HEK293 (cell line): ENCODE results near the gene DMGDH.

ENCODE experiments used
- CTCF ChIA-PET: fragments of 350-600 bp; formaldehyde crosslinking; extraction: SDS; loops from one replicate; lab custom pipeline; 2021; ENCODE audit warnings: antibody characterized with exemption; lab: Yijun Ruan, JAX
- POLR2A ChIA-PET: fragments of 300-600 bp; formaldehyde crosslinking; extraction: SDS; loops from one replicate; lab custom pipeline; 2020; ENCODE audit warnings: antibody characterized with exemption, inconsistent platforms; lab: Yijun Ruan, JAX
- H3K27ac ChIP-seq: fragments of 200-500 bp; sonication (Bioruptor generic); 2 replicates; pipeline ENCODE4 v1.5.1; 2014; ENCODE audit warnings: low read depth, low read length, control low read depth, inconsistent platforms; ENCODE audit errors: extremely low read depth
- H3K36me3 ChIP-seq, 2 experiments: fragments of 200-500 bp in 1 of 2; sonication (Bioruptor generic) in 1 of 2; 1 replicate in 1 of 2; 2 replicates in 1 of 2; pipeline ENCODE4 v1.5.1; 2014 to 2017; ENCODE audit warnings: inconsistent platforms in 2 of 2, low read length in 2 of 2; ENCODE audit not compliant: control insufficient read depth in 2 of 2, insufficient read depth in 1 of 2
- H3K4me1 ChIP-seq: fragments of 200-500 bp; sonication (Bioruptor generic); 2 replicates; pipeline ENCODE4 v1.5.1; 2014; ENCODE audit warnings: mild to moderate bottlenecking, low read length, inconsistent platforms; ENCODE audit not compliant: control insufficient read depth, insufficient read depth
- H3K4me3 ChIP-seq: 2 replicates; pipeline ENCODE4 v1.5.1; 2011; ENCODE audit warnings: low read depth, mild to moderate bottlenecking, control low read depth, low read length, moderate library complexity
- H3K9me3 ChIP-seq: fragments of 200-500 bp; sonication (Bioruptor generic); 2 replicates; pipeline ENCODE4 v1.5.1; 2014; ENCODE audit warnings: low read depth, low read length, inconsistent platforms; ENCODE audit not compliant: control insufficient read depth, insufficient read depth
- ATF2 ChIP-seq: fragments of 450-650 bp; formaldehyde crosslinking; IDR thresholded peaks from 2 replicates; pipeline ENCODE4 v1.5.1; 2016; ENCODE audit warnings: missing biosample characterization, missing genetic modification characterization, low read depth
- IKZF3 ChIP-seq: fragments of 450-650 bp; IDR thresholded peaks from 2 replicates; pipeline ENCODE4 v1.5.0; 2018; ENCODE audit warnings: missing biosample characterization, mild to moderate bottlenecking, missing genetic modification characterization, moderate library complexity
- OVOL3 ChIP-seq: fragments of 450-650 bp; formaldehyde crosslinking; IDR thresholded peaks from 2 replicates; pipeline ENCODE4 v1.5.1; 2016; ENCODE audit warnings: missing biosample characterization, missing genetic modification characterization
- ZNF148 ChIP-seq: fragments of 450-650 bp; formaldehyde crosslinking; IDR thresholded peaks from 2 replicates; pipeline ENCODE4 v1.5.0; 2017; ENCODE audit warnings: missing biosample characterization, missing genetic modification characterization, borderline replicate concordance
- ZNF174 ChIP-seq: fragments of 450-650 bp; formaldehyde crosslinking; IDR thresholded peaks from 2 replicates; pipeline ENCODE4 v1.5.0; 2017; ENCODE audit warnings: missing biosample characterization, mild to moderate bottlenecking, missing genetic modification characterization
- ZNF184 ChIP-seq: fragments of 450-650 bp; IDR thresholded peaks from 2 replicates; pipeline ENCODE4 v1.5.1; 2018; ENCODE audit warnings: missing biosample characterization, mild to moderate bottlenecking, missing genetic modification characterization
- ZNF19 ChIP-seq: fragments of 450-650 bp; formaldehyde crosslinking; IDR thresholded peaks from 2 replicates; pipeline ENCODE4; 2016; ENCODE audit warnings: missing biosample characterization, missing genetic modification characterization, low read depth
- ZNF280D ChIP-seq: fragments of 450-650 bp; formaldehyde crosslinking; IDR thresholded peaks from 2 replicates; pipeline ENCODE4 v1.5.1; 2016; ENCODE audit warnings: missing biosample characterization, missing genetic modification characterization
- ZNF433 ChIP-seq: fragments of 450-650 bp; formaldehyde crosslinking; IDR thresholded peaks from 2 replicates; pipeline ENCODE4 v1.5.1; 2016; ENCODE audit warnings: missing biosample characterization, missing genetic modification characterization, low read depth
- ZNF449 ChIP-seq: fragments of 450-650 bp; formaldehyde crosslinking; IDR thresholded peaks from 2 replicates; pipeline ENCODE4 v1.5.1; 2017; ENCODE audit warnings: missing biosample characterization, mild to moderate bottlenecking, missing genetic modification characterization, moderate library complexity
- ZNF514 ChIP-seq: fragments of 450-650 bp; formaldehyde crosslinking; IDR thresholded peaks from 2 replicates; pipeline ENCODE4 v1.5.1; 2016; ENCODE audit warnings: missing biosample characterization, missing genetic modification characterization
- ZNF560 ChIP-seq: fragments of 450-650 bp; formaldehyde crosslinking; IDR thresholded peaks from 2 replicates; pipeline ENCODE4 v1.5.1; 2017; ENCODE audit warnings: missing biosample characterization, missing genetic modification characterization, borderline replicate concordance
- ZNF654 ChIP-seq: fragments of 450-650 bp; formaldehyde crosslinking; IDR thresholded peaks from 2 replicates; pipeline ENCODE4 v1.5.1; 2016; ENCODE audit warnings: low read depth, missing biosample characterization, missing genetic modification characterization
- ZNF670 ChIP-seq: fragments of 450-650 bp; formaldehyde crosslinking; IDR thresholded peaks from 2 replicates; pipeline ENCODE4 v1.5.1; 2016; ENCODE audit warnings: missing biosample characterization, missing genetic modification characterization, low read depth
- ZNF777 ChIP-seq: fragments of 450-650 bp; formaldehyde crosslinking; IDR thresholded peaks from 2 replicates; pipeline ENCODE4 v1.5.1; 2017; ENCODE audit warnings: missing biosample characterization, missing genetic modification characterization, borderline replicate concordance

Gene DMGDH

GRCh38 chr5:79036769-79037168 lies 32.7 kb downstream of the DMGDH start (continued):
- TF ChIP-seq ZNF280D (tag by site-specific recombination) (no peak), ATF2 (tag by site-specific recombination) (no peak)

GRCh38 chr5:79035237-79035636 lies 34.2 kb downstream of the DMGDH start:
- TF ChIP-seq ZNF670 (tag by site-specific recombination) (no peak), ZNF184 (no peak), ZNF777 (tag by site-specific recombination) (no peak), IKZF3 (tag by site-specific recombination) (no peak), OVOL3 (no peak), ZNF560 (tag by site-specific recombination) (no peak)
- Histone ChIP-seq H3K4me3 (no peak overlapping the region), H3K9me3 (no peaks in the 10 kb centered on the region), H3K4me1 (no peaks in the 10 kb centered on the region), H3K27ac (no peak overlapping the region), H3K36me3 (no peaks in the 10 kb centered on the region)
- CTCF ChIA-PET = interaction anchor here (1.1 to 2.9 kb wide), 4 partner anchors 10 to 98 kb away, joined by 3 to 23 read pairs (median 4); no protein-coding TSS in a partner anchor
- POLR2A ChIA-PET = no interaction called here

- Histone ChIP-seq H3K36me3 (no peaks in the 10 kb centered on the region), H3K9me3 (no peaks in the 10 kb centered on the region), H3K4me3 (no peak overlapping the region), H3K27ac (no peak overlapping the region), H3K4me1 (no peaks in the 10 kb centered on the region)
- no peak for TF ChIP-seq ZNF174
- no peak for TF ChIP-seq ZNF148 (tag by site-specific recombination)
- no peak for TF ChIP-seq ZNF449 (tag by site-specific recombination)
- no peak for TF ChIP-seq ZNF654 (tag by site-specific recombination)
- no peak for TF ChIP-seq ZNF514
- TF ChIP-seq ZNF433 (tag by site-specific recombination) = no peak
- no peak for TF ChIP-seq ZNF19 (tag by site-specific recombination)
- POLR2A ChIA-PET = no interaction called here
- CTCF ChIA-PET = interaction anchor here (0.9 to 2.9 kb wide), 3 partner anchors 8 to 100 kb away, joined by 3 to 23 read pairs (median 10); no protein-coding TSS in a partner anchor
Observed at GRCh38 chr5:79032782-79033181, 36.7 kb downstream of the DMGDH start.
